GM20431 (cell line): ENCODE measurements around the gene TNNC2.

Experiments
- in situ Hi-C: fragments of 300-500 bp; cut with MseI, MboI; formaldehyde crosslinking; loops from one replicate; pipeline ENCODE4 v1.15.0; 2020; ENCODE audit warnings: low sequenced_read_pairs; ENCODE audit not compliant: unreplicated experiment

The TNNC2 gene

GRCh38 chr20:45788351-45788750, 38.8 kb downstream of the TNNC2 start:
- in situ Hi-C loops = no loop called here

GRCh38 chr20:45783656-45784294, 43.3 kb downstream of the TNNC2 start:
- in situ Hi-C loops = no loop called here

DNA sequence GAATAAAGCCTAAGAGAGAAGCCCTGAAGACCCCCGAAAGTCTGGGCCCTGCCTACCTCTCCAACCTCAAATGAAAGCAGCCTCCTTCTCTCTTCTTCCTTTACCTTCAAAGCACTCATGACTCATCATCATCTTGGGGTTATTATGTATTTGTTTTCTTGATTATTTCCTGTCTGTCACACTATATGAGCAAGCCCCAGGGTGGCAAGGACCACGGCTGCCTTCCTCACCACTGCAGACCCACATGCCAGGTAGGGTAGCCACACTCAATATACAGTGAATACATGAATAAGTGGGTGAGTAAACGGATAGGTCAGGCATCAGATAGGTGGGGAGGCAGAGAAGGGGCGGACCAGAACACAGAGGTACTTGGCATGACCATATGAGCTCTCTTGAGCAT, 44.2 kb downstream of the TNNC2 start:
- in situ Hi-C loops = no loop called here

GRCh38 chr20:45781391-45781931, 45.7 kb downstream of the TNNC2 start:
- in situ Hi-C loops = no loop called here

DNA sequence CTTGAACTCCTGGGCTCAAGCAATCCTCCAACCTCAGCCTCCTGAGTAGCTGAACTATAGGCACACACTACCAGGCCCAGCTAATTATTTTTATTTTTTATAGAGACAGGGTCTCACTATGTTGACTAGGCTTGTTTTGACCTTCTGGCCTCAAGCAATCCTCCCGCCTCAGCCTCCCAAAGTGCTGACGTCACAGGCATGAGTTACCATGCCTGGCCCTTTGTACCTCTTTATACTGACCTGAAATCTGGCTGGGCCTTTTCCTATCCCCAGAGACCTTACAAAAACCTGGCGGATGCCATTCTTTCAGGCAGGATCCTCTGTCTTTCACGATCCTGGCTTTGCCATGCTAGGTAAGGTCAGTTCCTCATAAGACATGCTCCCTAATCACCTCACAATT, 47.0 kb downstream of the TNNC2 start:
- in situ Hi-C loops = no loop called here

GRCh38 chr20:45779011-45779915, 47.8 kb downstream of the TNNC2 start:
- in situ Hi-C loops = no loop called here

- in situ Hi-C loops = no loop called here
These were observed 50.2 kb downstream of the TNNC2 start for GRCh38 chr20:45776931-45777330.

GRCh38 chr20:45775411-45775810, 51.7 kb downstream of the TNNC2 start:
- in situ Hi-C loops = no loop called here

DNA sequence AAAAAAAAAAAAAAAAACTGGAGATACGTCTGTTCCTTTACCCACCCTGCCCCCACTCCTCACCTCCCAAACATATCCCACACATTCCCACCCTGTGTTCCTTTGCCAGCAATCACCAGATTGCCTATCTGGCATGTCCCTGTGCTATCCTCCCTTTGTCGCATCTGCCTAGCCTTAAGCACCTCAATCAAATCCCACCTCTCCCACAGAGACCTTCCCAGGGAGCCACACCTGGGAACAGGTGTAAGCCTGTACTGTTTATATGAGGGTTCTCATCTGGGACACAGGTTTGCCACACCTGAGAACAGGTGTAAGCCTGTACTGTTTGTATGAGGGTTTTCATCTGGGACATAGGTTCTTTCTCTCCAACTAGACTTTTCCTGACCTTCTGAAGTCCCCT, 52.2 kb downstream of the TNNC2 start:
- in situ Hi-C loops = loop anchor here (25.0 kb wide), 2 partner anchors 188 to 463 kb away; partner anchors contain the start of genes MATN4, RBPJL and WFDC8
